ENCODE results near the gene PRKAG2.

PRKAG2 gene

GRCh38 chr7:151524845-151525244 is 352.1 kb downstream of the PRKAG2 start:
- DNase-seq, result no peak

- no peak for DNase-seq
Observed at GRCh38 chr7:151524331-151524730, 352.6 kb downstream of the PRKAG2 start.

DNA sequence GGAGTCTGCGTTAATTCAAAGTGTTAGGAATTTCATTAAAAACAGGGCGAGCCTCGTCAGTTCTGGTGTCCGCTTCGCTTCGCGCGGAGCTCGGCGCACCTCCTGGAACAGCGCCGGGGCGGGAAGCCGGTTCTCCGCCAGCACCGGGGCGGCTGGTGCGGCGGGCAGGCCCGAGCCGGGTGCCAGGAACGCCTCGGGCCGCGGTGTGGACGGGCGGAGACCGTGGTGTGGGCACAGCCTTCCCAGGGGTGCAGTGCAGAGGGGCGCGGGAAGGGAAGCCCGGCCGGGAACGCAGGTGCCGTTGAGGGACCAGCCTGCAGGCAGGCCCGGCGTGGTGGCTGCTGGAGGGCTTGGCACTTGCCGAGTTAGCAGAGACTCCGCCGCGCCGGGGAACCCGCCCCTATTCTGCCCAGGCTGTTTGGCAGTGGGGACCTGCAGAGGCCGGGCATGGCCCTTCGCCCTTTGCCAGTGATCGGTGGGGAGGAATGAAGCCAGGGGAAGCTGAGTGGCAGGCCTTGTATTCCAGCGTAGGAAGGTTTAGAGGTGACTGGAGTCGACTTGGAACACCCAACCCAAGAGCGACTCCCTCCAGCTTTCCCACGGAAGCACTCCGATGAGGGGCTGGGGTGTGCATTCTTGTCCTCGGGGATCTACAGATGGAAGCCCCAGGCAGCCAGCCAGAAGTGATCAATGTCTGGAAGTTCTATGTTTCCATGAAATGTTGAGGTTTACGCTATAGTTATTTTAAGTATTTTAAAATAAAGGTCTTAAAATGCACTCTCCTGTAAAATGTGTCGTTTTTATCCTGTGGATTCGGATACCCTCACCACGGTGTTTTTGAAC is 356.3 kb downstream of the PRKAG2 start:
- peak; percentile 77 for DNase-seq

DNA sequence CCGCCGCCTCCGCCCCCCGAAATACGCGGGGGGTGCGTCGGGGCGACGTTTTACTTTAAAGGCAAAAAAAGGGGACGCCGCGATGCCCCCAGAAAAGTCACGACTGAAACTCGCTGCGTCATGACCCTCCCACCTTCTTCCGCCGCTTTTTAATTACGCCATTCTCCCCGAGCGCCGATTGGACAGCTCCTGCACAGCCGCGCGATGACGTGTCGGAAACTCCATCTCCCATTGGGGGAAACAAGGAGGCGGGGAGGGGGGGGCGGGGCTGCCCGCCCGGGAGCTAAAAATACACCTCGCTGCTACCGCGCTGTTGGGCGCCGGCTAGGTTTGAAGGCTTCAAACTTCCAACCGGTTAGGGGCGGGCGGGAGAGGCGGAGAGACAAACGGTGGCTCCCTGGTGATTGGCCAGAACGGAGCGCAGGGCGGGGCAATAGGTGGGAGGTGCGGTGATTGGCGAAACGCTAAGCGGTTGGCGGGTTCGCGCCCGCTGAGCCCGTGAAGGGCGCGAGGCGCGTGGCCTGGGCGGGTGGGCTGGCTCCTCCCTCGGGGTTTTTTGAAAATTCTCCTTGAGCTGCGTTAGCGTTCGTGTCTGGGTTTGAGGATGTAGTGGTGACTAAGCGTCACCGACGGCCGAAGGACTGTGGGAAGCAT is 357.0 kb downstream of the PRKAG2 start, which contains the start of gene RHEB:
Gene RHEB, minus strand, starts transcription at position 131 of the 654 bp plus-strand sequence. CDS start 384 bp downstream, outside the sequence.
- DNase-seq, result peak; percentile 98

DNA sequence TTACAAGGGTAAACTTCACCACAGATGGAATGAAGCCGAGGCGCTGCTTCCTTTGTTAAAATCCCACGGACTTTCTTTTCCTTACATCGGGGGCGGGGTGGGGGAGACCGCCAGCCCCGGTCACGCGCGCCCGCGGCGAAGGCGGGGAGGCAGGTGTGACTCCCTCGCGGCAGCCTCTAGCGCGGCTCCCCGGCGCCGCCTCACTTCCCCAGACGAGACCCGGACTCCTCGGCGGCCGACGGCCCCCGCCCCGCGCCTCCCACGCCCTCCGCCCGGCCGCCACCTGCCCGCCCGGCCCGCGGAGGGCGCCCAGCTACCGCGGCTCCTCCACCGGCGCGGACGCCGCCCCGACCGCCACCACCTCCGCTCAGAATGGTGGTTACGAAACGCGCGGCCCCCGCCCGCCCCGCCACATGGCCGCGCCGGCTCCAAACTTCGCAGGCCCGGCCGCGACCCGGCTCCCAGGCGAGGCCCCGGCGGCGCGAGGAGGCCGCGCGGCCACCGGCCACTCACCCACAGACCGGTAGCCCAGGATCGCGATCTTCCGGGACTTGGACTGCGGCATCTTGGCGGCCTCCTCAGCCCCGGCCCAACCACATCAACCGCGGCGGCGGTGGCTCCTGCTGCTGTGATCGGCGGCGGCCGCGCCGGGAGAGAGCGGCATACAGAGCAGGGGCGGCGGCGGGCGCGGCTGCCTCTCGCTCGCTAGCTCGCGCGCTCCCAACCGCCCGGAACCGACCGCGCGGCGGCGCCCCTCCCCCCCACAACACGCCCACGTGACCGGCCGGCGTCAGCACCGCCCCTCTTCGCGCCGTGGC is 357.8 kb downstream of the PRKAG2 start:
- DNase-seq, result peak; percentile 80

GRCh38 chr7:151518105-151518946 is 358.6 kb downstream of the PRKAG2 start:
- peak; percentile 79 for DNase-seq

- no peak for DNase-seq
Observed at GRCh38 chr7:151517601-151518104, 359.3 kb downstream of the PRKAG2 start.

GRCh38 chr7:151515276-151515565 is 361.7 kb downstream of the PRKAG2 start:
- DNase-seq, result no peak

DNA sequence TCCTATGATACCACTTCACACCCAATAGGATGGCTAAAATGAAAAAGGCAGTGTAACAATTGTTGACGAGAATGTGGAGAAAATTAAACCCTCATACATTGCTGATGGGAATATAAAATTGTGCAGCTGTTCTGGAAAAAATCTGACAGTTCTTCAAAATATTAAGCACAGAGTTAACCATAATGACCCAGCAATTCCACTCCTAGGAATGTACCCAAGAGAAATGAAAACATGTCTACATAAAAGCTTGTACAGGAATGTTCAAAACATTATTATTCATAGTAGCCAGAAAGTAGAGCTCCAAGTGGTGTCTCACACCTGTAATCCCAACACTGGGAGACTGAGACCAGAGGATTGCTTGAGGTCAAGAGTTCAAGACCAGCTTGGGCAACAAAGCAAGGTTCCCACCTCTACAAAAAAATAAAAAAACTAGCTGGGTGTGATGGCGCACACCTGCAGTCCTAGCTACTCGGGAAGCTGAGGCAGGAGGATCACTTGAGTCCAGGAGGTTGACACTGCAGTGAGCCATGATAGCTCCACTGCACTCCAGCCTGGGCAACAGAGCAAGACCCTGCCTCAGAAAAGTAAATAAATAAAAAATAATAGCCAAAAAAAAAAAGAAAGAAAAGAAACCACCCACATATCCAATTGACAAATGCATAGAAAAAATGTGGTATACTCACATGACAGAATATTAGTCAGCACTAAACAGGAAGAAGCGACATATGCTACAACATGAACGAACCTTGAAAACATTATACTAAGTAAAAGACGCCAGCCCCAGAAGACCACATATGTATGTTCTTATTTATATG is 362.2 kb downstream of the PRKAG2 start:
- DNase-seq, result no peak

DNA sequence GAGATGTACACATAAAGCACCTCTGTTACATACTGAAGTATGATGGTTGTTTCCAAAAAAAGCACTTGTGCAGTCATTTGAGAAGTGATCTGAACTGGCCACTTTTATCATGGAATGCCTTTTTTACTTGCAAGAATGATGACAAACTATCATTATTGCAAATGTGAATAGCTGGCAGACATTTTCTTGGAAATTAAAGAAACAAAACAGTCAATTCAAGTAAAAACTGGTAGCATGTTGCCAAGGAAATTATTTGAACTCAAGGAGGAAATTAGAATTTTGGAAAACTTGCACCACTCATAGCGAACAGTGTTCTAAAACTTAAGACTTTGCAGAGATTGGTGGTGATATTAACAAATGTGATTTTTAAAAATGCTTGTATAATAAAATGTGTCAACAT is 363.8 kb downstream of the PRKAG2 start:
- DNase-seq, result no peak

- DNase-seq, result no peak
Observed at GRCh38 chr7:151512353-151512752, 364.6 kb downstream of the PRKAG2 start.

DNA sequence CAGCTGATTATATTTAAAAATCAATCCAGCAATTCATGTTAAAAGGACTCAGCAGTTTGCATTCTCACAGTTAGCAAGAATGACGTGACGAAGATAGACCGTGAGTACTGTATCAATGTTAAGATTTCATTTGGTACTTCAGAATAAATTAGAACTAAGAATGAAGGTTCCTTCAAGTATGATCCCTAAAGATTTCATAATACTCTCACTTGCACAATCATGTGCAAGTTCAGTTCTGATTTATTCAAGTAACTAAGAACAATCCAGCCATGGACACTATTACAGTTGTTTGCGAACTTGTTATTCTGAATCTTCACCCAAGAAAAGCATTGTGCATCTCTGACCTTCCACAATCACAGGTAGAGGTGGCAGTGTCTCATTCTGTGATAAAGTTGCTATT is 365.0 kb downstream of the PRKAG2 start:
- DNase-seq, result no peak

- DNase-seq, result no peak
Observed at GRCh38 chr7:151511270-151511669, 365.6 kb downstream of the PRKAG2 start.

- DNase-seq, result no peak
Observed at GRCh38 chr7:151509670-151510333, 367.1 kb downstream of the PRKAG2 start.

GRCh38 chr7:151508991-151509390 is 367.9 kb downstream of the PRKAG2 start:
- no peak for DNase-seq

- no peak for DNase-seq
Observed at GRCh38 chr7:151507806-151508205, 369.1 kb downstream of the PRKAG2 start.

- no peak for DNase-seq
Observed at GRCh38 chr7:151506901-151507382, 370.0 kb downstream of the PRKAG2 start.
